Neural cell (in vitro differentiated cells): ENCODE measurements around the gene GNG7. TPM values are rescaled to one million over a fixed set of nuclear protein-coding genes. Genes with fewer than 3 reads are reported as not detected.

Experiments used
- H2AFZ ChIP-seq: fragments of 200-600, 300-800 bp; sonication (generic), shearing (Covaris generic); 2 replicates; pipeline ENCODE4 v1.6.0; 2014; ENCODE audit warnings: low read depth, mild to moderate bottlenecking, antibody characterized with exemption, low read length, moderate library complexity
- H3F3A ChIP-seq: fragments of 200-600 bp; shearing (Covaris generic); 2 replicates; pipeline ENCODE4 v1.6.1; 2016; ENCODE audit warnings: mild to moderate bottlenecking, moderate library complexity, mixed read lengths, antibody characterized with exemption, low read length; ENCODE audit not compliant: insufficient read depth, poor library complexity, severe bottlenecking
- H3K27ac ChIP-seq: fragments of 200-600, 300-800 bp; sonication (generic), shearing (Covaris generic); 2 replicates; pipeline ENCODE4 v1.5.1; 2014; ENCODE audit warnings: mild to moderate bottlenecking, low read length, moderate library complexity
- H3K27me3 ChIP-seq: fragments of 300-800, 200-600 bp; sonication (generic), shearing (Covaris generic); 2 replicates; pipeline ENCODE4 v1.6.0; 2014; ENCODE audit warnings: mild to moderate bottlenecking, low read depth, low read length, moderate library complexity; ENCODE audit not compliant: insufficient read depth
- H3K36me3 ChIP-seq: fragments of 300-800, 200-600 bp; sonication (generic), shearing (Covaris generic); 2 replicates; pipeline ENCODE4 v1.5.1; 2014; ENCODE audit warnings: mild to moderate bottlenecking, antibody characterized with exemption, low read length, moderate library complexity; ENCODE audit not compliant: insufficient read depth
- H3K4me2 ChIP-seq: fragments of 300-800, 200-600 bp; sonication (generic), shearing (Covaris generic); 2 replicates; pipeline ENCODE4 v1.6.0; 2014; ENCODE audit warnings: mild to moderate bottlenecking, low read length
- H3K4me3 ChIP-seq: fragments of 300-800, 200-600 bp; sonication (generic), shearing (Covaris generic); 2 replicates; pipeline ENCODE4 v1.5.1; 2014; ENCODE audit warnings: mild to moderate bottlenecking, low read length, moderate library complexity
- H3K79me2 ChIP-seq: fragments of 200-600 bp; shearing (Covaris generic); replicated peaks from 2 replicates; pipeline ENCODE4 v1.6.0; 2014; ENCODE audit warnings: mild to moderate bottlenecking, low read length, moderate library complexity; ENCODE audit not compliant: insufficient read depth
- H3K9ac ChIP-seq: fragments of 300-800, 200-600 bp; sonication (generic), shearing (Covaris generic); 2 replicates; pipeline ENCODE4 v1.6.1; 2016; ENCODE audit warnings: mild to moderate bottlenecking, low read length, mixed read lengths
- H3K9me2 ChIP-seq: fragments of 200-600 bp; shearing (Covaris generic); 2 replicates; pipeline ENCODE4 v1.6.1; 2016; ENCODE audit warnings: mild to moderate bottlenecking, low read length, mixed read lengths; ENCODE audit not compliant: insufficient read depth
- H3K9me3 ChIP-seq: fragments of 200-600, 300-800 bp; sonication (generic), shearing (Covaris generic); 2 replicates; pipeline ENCODE4 v1.6.1; 2016; ENCODE audit warnings: mild to moderate bottlenecking, mixed run types, low read length, moderate library complexity, mixed read lengths
- H4K20me1 ChIP-seq: fragments of 200-600 bp; shearing (Covaris generic); 2 replicates; pipeline ENCODE4 v1.6.1; 2016; ENCODE audit warnings: mild to moderate bottlenecking, mixed run types; ENCODE audit not compliant: insufficient read depth
- CTCF ChIP-seq: fragments of 450-650 bp; IDR thresholded peaks from 2 replicates; pipeline ENCODE4 v1.5.1; 2014; ENCODE audit warnings: antibody characterized with exemption, mild to moderate bottlenecking, moderate library complexity; ENCODE audit not compliant: poor library complexity, severe bottlenecking
- EP300 ChIP-seq: fragments of 450-650 bp; conservative IDR thresholded peaks from 2 replicates; pipeline ENCODE4 v1.6.1; 2014; ENCODE audit warnings: antibody characterized with exemption, mild to moderate bottlenecking, moderate library complexity; ENCODE audit not compliant: poor library complexity, severe bottlenecking
- EZH2 ChIP-seq: fragments of 200-600, 300-800 bp; shearing (Covaris generic), sonication (generic); IDR thresholded peaks from 2 replicates; pipeline ENCODE4 v1.6.1; 2014; ENCODE audit warnings: antibody characterized with exemption, low read length, borderline replicate concordance, mild to moderate bottlenecking; ENCODE audit not compliant: insufficient read depth, poor library complexity, severe bottlenecking
- MXI1 ChIP-seq: fragments of 450-650 bp; conservative IDR thresholded peaks from 2 replicates; pipeline ENCODE4 v1.6.1; 2014; ENCODE audit warnings: antibody characterized with exemption, mild to moderate bottlenecking; ENCODE audit not compliant: poor library complexity, severe bottlenecking
- POLR2AphosphoS5 ChIP-seq: IDR thresholded peaks from 2 replicates; pipeline ENCODE4 v1.6.1; 2012
- RAD21 ChIP-seq: fragments of 450-650 bp; conservative IDR thresholded peaks from 2 replicates; pipeline ENCODE4 v1.6.1; 2014; ENCODE audit warnings: antibody characterized with exemption, mild to moderate bottlenecking, moderate library complexity
- REST ChIP-seq: IDR thresholded peaks from 2 replicates; pipeline ENCODE4 v1.6.1; 2012; ENCODE audit warnings: borderline replicate concordance
- SMC3 ChIP-seq: fragments of 450-650 bp; conservative IDR thresholded peaks from 2 replicates; pipeline ENCODE4 v1.6.1; 2014; ENCODE audit warnings: antibody characterized with exemption, mild to moderate bottlenecking, moderate library complexity; ENCODE audit not compliant: poor library complexity
- TAF1 ChIP-seq: IDR thresholded peaks from 2 replicates; pipeline ENCODE4 v1.6.1; 2012; ENCODE audit warnings: low read depth
- polyA plus RNA-seq: library from polyadenylated mRNA; depleted of rRNA; stranded (reverse); fragments of >200 nt; gene quantifications from 2 replicates; pipeline ENCODE4 v1.2.3, GENCODE V29; 2014

Gene GNG7
- polyA plus RNA-seq, 1 donor from 2014 or later = 3.0 TPM

- no peaks in the 10 kb centered on the region for H3F3A ChIP-seq
- no peaks in the 10 kb centered on the region for H3K9me2 ChIP-seq
- H3K36me3 ChIP-seq = no peaks in the 10 kb centered on the region
- no peak for TF ChIP-seq TAF1
- TF ChIP-seq EZH2 = no peak
- TF ChIP-seq MXI1 = no peak
- TF ChIP-seq EP300 = no peak
- no peak for TF ChIP-seq RAD21
- TF ChIP-seq REST = no peak
- no peak for TF ChIP-seq POLR2AphosphoS5
- no peak for TF ChIP-seq SMC3
- TF ChIP-seq CTCF = no peak
- no peak overlapping the region for H3K4me2 ChIP-seq
- no peak overlapping the region for H3K27ac ChIP-seq
- H3K9ac ChIP-seq = no peak overlapping the region
- H3K4me3 ChIP-seq = no peak overlapping the region
- no peaks in the 10 kb centered on the region for H3K79me2 ChIP-seq
- H3K9me3 ChIP-seq = no peaks in the 10 kb centered on the region
- H2AFZ ChIP-seq = no peak overlapping the region
- peaks cover 10% of the 10 kb centered on the region for H3K27me3 ChIP-seq
- no peaks in the 10 kb centered on the region for H4K20me1 ChIP-seq
Observed at GRCh38 chr19:2706251-2706650, 3.8 kb upstream of the GNG7 start.

- Histone ChIP-seq H3K9me2 (no peaks in the 10 kb centered on the region), H3K4me2 (no peak overlapping the region), H3K36me3 (no peaks in the 10 kb centered on the region), H3K27ac (no peak overlapping the region), H3F3A (no peaks in the 10 kb centered on the region), H3K27me3 (peaks cover 12% of the 10 kb centered on the region), H3K4me3 (no peak overlapping the region), H4K20me1 (no peaks in the 10 kb centered on the region), H3K9ac (no peak overlapping the region), H3K9me3 (no peaks in the 10 kb centered on the region), H2AFZ (no peak overlapping the region), H3K79me2 (no peaks in the 10 kb centered on the region)
- TF ChIP-seq SMC3 (no peak), CTCF (no peak), EP300 (no peak), RAD21 (no peak), MXI1 (no peak), POLR2AphosphoS5 (no peak), REST (no peak), EZH2 (no peak), TAF1 (no peak)
Observed at GRCh38 chr19:2703691-2704216, 1.3 kb upstream of the GNG7 start.
